Epithelial cell of esophagus (primary cell): ENCODE results near the gene NUP35.
"Not testable (repeated sequence)": the region's sequence is repeated elsewhere in the genome, so short reads cannot be mapped to it uniquely, and the experiment has no call there.

Experiments used
- DNase-seq: peaks from one replicate; pipeline ENCODE4 v3.0.0; 2010; ENCODE audit warnings: low read depth
- H3K4me3 ChIP-seq: 2 replicates; pipeline ENCODE4 v1.5.1; 2011; ENCODE audit warnings: mild to moderate bottlenecking, low read length, control low read depth
- CTCF ChIP-seq: IDR thresholded peaks from 2 replicates; pipeline ENCODE4 v1.5.1; 2011; ENCODE audit warnings: low read depth, mild to moderate bottlenecking, low read length, control low read depth, inconsistent platforms; ENCODE audit not compliant: insufficient read depth; ENCODE audit errors: missing control alignments

NUP35 gene

GRCh38 chr2:183163821-183164649 is 39.8 kb downstream of the NUP35 start:
- H3K4me3 ChIP-seq = no peak overlapping the region
- no peak for TF ChIP-seq CTCF
- DNase-seq = no peak

GRCh38 chr2:183164650-183165015 is 40.4 kb downstream of the NUP35 start:
- TF ChIP-seq CTCF = no peak
- no peak for DNase-seq
- H3K4me3 ChIP-seq = no peak overlapping the region

GRCh38 chr2:183166210-183166609 is 42.0 kb downstream of the NUP35 start:
- H3K4me3 ChIP-seq = no peak overlapping the region
- DNase-seq = no peak
- TF ChIP-seq CTCF = no peak

GRCh38 chr2:183166976-183167375 is 42.7 kb downstream of the NUP35 start:
- H3K4me3 ChIP-seq, DNase-seq: not testable (repeated sequence)

- no peak overlapping the region for H3K4me3 ChIP-seq
- TF ChIP-seq CTCF = no peak
- DNase-seq = no peak
Measured at GRCh38 chr2:183172220-183172887, 48.1 kb downstream of the NUP35 start.

GRCh38 chr2:183179156-183179555 is 54.9 kb downstream of the NUP35 start:
- H3K4me3 ChIP-seq = no peak overlapping the region
- no peak for DNase-seq
- TF ChIP-seq CTCF = no peak

GRCh38 chr2:183185534-183185933 is 61.3 kb downstream of the NUP35 start:
- DNase-seq = no peak
- TF ChIP-seq CTCF = no peak

More at GRCh38 chr2:183185534-183185933, 61.3 kb downstream of the NUP35 start:
- no peak overlapping the region for H3K4me3 ChIP-seq
